K562 (cell line): ENCODE data around the gene MIEF1. TPM values are rescaled to one million over a fixed set of nuclear protein-coding genes. Genes with fewer than 3 reads are reported as not detected.
A peak's percentile ranks its signal among the peaks of the same experiment; 100 is the strongest.

Experiments used
- CBX2 ChIP-seq: fragments of 200-600 bp; sonication (generic); IDR thresholded peaks from one replicate; pipeline ENCODE4 v1.6.1; 2012; ENCODE audit warnings: mild to moderate bottlenecking, low read length, inconsistent platforms; ENCODE audit not compliant: insufficient read depth, poor library complexity, severe bottlenecking
- CEBPB ChIP-seq: fragments of 450-650 bp; IDR thresholded peaks from 2 replicates; pipeline ENCODE4 v1.6.1; 2016; ENCODE audit warnings: missing genetic modification characterization, missing compliant biosample characterization
- EHMT2 ChIP-seq: fragments of 450-650 bp; IDR thresholded peaks from 2 replicates; pipeline ENCODE4 v1.6.1; 2018; ENCODE audit warnings: antibody characterized with exemption
- FOXA3 ChIP-seq, 2 experiments: fragments of 450-650 bp in 1 of 2; sonication (generic) in 1 of 2; formaldehyde crosslinking; IDR thresholded peaks in 1 of 2; conservative IDR thresholded peaks in 1 of 2; 2 replicates each; pipeline versions ENCODE4 v1.4.0 to v1.8.0; 2020 to 2022; ENCODE audit warnings: mild to moderate bottlenecking in 2 of 2, missing genetic modification reagents in 1 of 2
- FOXK2 ChIP-seq, 2 experiments: fragments of 450-650 bp; IDR thresholded peaks in 1 of 2; conservative IDR thresholded peaks in 1 of 2; 2 replicates each; pipeline ENCODE4 v1.6.1; 2016; ENCODE audit warnings: low read depth in 2 of 2, mild to moderate bottlenecking in 1 of 2
- MYBL2 ChIP-seq, 2 experiments: fragments of 450-650 bp in 1 of 2; sonication (generic) in 1 of 2; formaldehyde crosslinking in 1 of 2; IDR thresholded peaks; 2 replicates each; pipeline versions ENCODE4 v1.6.1 to v1.8.1; 2017 to 2022; ENCODE audit warnings: borderline replicate concordance in 1 of 2, inconsistent platforms in 1 of 2, low read depth in 1 of 2, mild to moderate bottlenecking in 1 of 2, missing genetic modification reagents in 1 of 2, moderate library complexity in 1 of 2
- NCOA2 ChIP-seq, 2 experiments: fragments of 450-650 bp; IDR thresholded peaks; 2 replicates each; pipeline ENCODE4 v1.6.1; 2018; ENCODE audit warnings: mild to moderate bottlenecking in 2 of 2, moderate library complexity in 1 of 2; ENCODE audit not compliant: partially characterized antibody in 2 of 2
- POLR2B ChIP-seq: fragments of 450-650 bp; IDR thresholded peaks from 2 replicates; pipeline ENCODE4 v1.6.1; 2018; ENCODE audit warnings: low read depth; ENCODE audit not compliant: partially characterized antibody
- SAFB ChIP-seq: fragments of 200-400 bp; formaldehyde crosslinking; IDR thresholded peaks from 2 replicates; pipeline ENCODE4 v1.6.1; 2017; ENCODE audit warnings: low read depth, low read length, borderline replicate concordance
- SIRT6 ChIP-seq: IDR thresholded peaks from one replicate; pipeline ENCODE4 v1.6.1; 2012; ENCODE audit warnings: low read depth, mild to moderate bottlenecking, control low read depth, inconsistent platforms, low read length, moderate library complexity
- STAT5B ChIP-seq: fragments of 250-450 bp; sonication (Bioruptor Pico); IDR thresholded peaks from 2 replicates; pipeline ENCODE4 v1.8.0; 2021; ENCODE audit warnings: mild to moderate bottlenecking, inconsistent platforms
- ZNF224 ChIP-seq: sonication (generic); formaldehyde crosslinking; IDR thresholded peaks from 2 replicates; pipeline ENCODE4 v1.8.0; 2022; ENCODE audit warnings: mild to moderate bottlenecking, missing genetic modification reagents
- ZNF316 ChIP-seq: fragments of 450-650 bp; IDR thresholded peaks from 2 replicates; pipeline ENCODE4 v1.6.1; 2016
- ZNF780A ChIP-seq: fragments of 250-450 bp; sonication (Bioruptor Pico); IDR thresholded peaks from 2 replicates; pipeline ENCODE4 v1.5.0; 2021; ENCODE audit warnings: mild to moderate bottlenecking
- ZNF830 ChIP-seq: fragments of 250-450 bp; sonication (Bioruptor Pico); IDR thresholded peaks from 2 replicates; pipeline ENCODE4 v1.5.0; 2021; ENCODE audit warnings: mild to moderate bottlenecking
- polyA plus RNA-seq, 8 experiments: library from polyadenylated mRNA; depleted of rRNA in 4 of 8; stranded (reverse) in 5 of 8; unstranded in 3 of 8; fragments of >200 nt; fragmentation: Nextera tagmentation in 2 of 8; fragmentation: Illumina TruSeq in 1 of 8; extraction: Ambion mirVana in 2 of 8; extraction: Trizol in 1 of 8; gene quantifications; 2 replicates each; pipeline versions ENCODE4 v1.2.1 to v1.2.3, GENCODE V29; 2011 to 2014; ENCODE audit warnings: inconsistent platforms in 1 of 8, missing spikeins in 1 of 8
- total RNA-seq, 7 experiments: library from RNA; depleted of rRNA in 6 of 7; stranded (reverse); fragments of >200 nt in 6 of 7; fragmentation: Illumina TruSeq in 2 of 7; extraction: Trizol in 2 of 7; gene quantifications; 2 replicates each; pipeline versions ENCODE4 v1.2.1 to v1.2.3, GENCODE V29; 2011 to 2021; ENCODE audit warnings: low replicate concordance in 1 of 7
- TF ChIP-seq, protein P1 (sequence below): sonication (generic); formaldehyde crosslinking; IDR thresholded peaks from 2 replicates; pipeline ENCODE4 v1.8.0; 2022; ENCODE audit warnings: missing genetic modification reagents, mild to moderate bottlenecking, borderline replicate concordance
- TF ChIP-seq, protein P2 (sequence below): sonication (generic); formaldehyde crosslinking; IDR thresholded peaks from 2 replicates; pipeline ENCODE4 v1.9.0; 2022; ENCODE audit warnings: mild to moderate bottlenecking, missing genetic modification reagents
- TF ChIP-seq, protein P3 (sequence below): sonication (generic); formaldehyde crosslinking; IDR thresholded peaks from 2 replicates; pipeline ENCODE4 v1.8.0; 2023; ENCODE audit warnings: missing genetic modification reagents, mild to moderate bottlenecking, borderline replicate concordance

MIEF1 gene
- total and polyA plus RNA-seq, 9 of the 15 experiments (the other 6 are each of a cell fraction or from before 2014, with no cell fraction given): 10.9 to 51.8 (median 25.5) TPM

DNA sequence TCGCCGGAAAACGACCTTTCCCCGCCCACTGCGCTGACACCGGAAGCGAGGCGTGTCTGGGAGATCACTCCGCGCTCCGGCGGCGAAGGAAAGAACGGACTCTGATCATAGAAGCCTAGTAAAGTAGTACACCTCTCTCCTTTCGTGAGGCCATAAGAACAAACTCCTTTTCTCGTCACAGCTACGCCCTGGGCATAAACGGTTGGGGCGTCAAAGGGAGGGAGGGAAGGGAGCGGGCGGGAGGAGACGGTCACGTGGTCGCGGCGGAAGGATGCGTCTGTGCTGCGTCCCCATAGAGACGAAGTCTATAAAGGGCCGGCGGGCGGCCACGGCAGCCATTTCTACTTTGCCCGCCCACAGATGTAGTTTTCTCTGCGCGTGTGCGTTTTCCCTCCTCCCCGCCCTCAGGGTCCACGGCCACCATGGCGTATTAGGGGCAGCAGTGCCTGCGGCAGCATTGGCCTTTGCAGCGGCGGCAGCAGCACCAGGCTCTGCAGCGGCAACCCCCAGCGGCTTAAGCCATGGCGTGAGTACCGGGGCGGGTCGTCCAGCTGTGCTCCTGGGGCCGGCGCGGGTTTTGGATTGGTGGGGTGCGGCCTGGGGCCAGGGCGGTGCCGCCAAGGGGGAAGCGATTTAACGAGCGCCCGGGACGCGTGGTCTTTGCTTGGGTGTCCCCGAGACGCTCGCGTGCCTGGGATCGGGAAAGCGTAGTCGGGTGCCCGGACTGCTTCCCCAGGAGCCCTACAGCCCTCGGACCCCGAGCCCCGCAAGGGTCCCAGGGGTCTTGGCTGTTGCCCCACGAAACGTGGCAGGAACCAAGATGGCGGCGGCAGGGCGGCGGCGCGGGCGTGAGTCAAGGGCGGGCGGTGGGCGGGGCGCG is 18.4 kb downstream of the MIEF1 start, which contains the start of gene ATF4 (continued):
- TF ChIP-seq POLR2B (peak; percentile 99), ZNF316 (no peak), EHMT2 (no peak), STAT5B (CRISPR knock-in tag) (no peak), ZNF224 (CRISPR knock-in tag) (peak; percentile 67; the same call in 1 of the 2 replicates), CBX2 (no peak), SIRT6 (no peak), FOXA3 (CRISPR knock-in tag; conservative IDR thresholded peaks at IDR 0.05 in 1 of 2, IDR thresholded peaks at IDR 0.05 in 1 of 2) (no peak), CEBPB (tag) (no peak), SAFB (no peak), ZNF780A (CRISPR knock-in tag) (no peak), NCOA2 (IDR thresholded peaks at IDR 0.05; ENCODE audit: partially characterized antibody in 2 of 2) (no peak), MYBL2 (IDR thresholded peaks at IDR 0.05; ENCODE audit: low read depth) (no peak), MYBL2 (CRISPR knock-in tag; IDR thresholded peaks at IDR 0.05; ENCODE audit: borderline replicate concordance) (no peak), ZNF830 (CRISPR knock-in tag) (no peak), FOXK2 (conservative IDR thresholded peaks at IDR 0.05 in 1 of 2, IDR thresholded peaks at IDR 0.05 in 1 of 2; ENCODE audit: low read depth in 2 of 2) (peak; percentile 41 to 47; a peak in 1 of 4 replicates)
- TF ChIP-seq, protein P1, sequence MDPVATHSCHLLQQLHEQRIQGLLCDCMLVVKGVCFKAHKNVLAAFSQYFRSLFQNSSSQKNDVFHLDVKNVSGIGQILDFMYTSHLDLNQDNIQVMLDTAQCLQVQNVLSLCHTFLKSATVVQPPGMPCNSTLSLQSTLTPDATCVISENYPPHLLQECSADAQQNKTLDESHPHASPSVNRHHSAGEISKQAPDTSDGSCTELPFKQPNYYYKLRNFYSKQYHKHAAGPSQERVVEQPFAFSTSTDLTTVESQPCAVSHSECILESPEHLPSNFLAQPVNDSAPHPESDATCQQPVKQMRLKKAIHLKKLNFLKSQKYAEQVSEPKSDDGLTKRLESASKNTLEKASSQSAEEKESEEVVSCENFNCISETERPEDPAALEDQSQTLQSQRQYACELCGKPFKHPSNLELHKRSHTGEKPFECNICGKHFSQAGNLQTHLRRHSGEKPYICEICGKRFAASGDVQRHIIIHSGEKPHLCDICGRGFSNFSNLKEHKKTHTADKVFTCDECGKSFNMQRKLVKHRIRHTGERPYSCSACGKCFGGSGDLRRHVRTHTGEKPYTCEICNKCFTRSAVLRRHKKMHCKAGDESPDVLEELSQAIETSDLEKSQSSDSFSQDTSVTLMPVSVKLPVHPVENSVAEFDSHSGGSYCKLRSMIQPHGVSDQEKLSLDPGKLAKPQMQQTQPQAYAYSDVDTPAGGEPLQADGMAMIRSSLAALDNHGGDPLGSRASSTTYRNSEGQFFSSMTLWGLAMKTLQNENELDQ (CRISPR knock-in tag): peak; percentile 56; the same call in 1 of the 2 replicates
- TF ChIP-seq, protein P2, sequence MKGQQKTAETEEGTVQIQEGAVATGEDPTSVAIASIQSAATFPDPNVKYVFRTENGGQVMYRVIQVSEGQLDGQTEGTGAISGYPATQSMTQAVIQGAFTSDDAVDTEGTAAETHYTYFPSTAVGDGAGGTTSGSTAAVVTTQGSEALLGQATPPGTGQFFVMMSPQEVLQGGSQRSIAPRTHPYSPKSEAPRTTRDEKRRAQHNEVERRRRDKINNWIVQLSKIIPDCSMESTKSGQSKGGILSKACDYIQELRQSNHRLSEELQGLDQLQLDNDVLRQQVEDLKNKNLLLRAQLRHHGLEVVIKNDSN: peak; percentile 98
- TF ChIP-seq, protein P3, sequence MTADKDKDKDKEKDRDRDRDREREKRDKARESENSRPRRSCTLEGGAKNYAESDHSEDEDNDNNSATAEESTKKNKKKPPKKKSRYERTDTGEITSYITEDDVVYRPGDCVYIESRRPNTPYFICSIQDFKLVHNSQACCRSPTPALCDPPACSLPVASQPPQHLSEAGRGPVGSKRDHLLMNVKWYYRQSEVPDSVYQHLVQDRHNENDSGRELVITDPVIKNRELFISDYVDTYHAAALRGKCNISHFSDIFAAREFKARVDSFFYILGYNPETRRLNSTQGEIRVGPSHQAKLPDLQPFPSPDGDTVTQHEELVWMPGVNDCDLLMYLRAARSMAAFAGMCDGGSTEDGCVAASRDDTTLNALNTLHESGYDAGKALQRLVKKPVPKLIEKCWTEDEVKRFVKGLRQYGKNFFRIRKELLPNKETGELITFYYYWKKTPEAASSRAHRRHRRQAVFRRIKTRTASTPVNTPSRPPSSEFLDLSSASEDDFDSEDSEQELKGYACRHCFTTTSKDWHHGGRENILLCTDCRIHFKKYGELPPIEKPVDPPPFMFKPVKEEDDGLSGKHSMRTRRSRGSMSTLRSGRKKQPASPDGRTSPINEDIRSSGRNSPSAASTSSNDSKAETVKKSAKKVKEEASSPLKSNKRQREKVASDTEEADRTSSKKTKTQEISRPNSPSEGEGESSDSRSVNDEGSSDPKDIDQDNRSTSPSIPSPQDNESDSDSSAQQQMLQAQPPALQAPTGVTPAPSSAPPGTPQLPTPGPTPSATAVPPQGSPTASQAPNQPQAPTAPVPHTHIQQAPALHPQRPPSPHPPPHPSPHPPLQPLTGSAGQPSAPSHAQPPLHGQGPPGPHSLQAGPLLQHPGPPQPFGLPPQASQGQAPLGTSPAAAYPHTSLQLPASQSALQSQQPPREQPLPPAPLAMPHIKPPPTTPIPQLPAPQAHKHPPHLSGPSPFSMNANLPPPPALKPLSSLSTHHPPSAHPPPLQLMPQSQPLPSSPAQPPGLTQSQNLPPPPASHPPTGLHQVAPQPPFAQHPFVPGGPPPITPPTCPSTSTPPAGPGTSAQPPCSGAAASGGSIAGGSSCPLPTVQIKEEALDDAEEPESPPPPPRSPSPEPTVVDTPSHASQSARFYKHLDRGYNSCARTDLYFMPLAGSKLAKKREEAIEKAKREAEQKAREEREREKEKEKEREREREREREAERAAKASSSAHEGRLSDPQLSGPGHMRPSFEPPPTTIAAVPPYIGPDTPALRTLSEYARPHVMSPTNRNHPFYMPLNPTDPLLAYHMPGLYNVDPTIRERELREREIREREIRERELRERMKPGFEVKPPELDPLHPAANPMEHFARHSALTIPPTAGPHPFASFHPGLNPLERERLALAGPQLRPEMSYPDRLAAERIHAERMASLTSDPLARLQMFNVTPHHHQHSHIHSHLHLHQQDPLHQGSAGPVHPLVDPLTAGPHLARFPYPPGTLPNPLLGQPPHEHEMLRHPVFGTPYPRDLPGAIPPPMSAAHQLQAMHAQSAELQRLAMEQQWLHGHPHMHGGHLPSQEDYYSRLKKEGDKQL: no peak
